Ovary (tissue), 9 donors: ENCODE measurements around the gene MDFI. TPM values are rescaled to one million over a fixed set of nuclear protein-coding genes. Genes with fewer than 3 reads are reported as not detected.

Experiments
- DNase-seq, 5 donors: peaks; one replicate each; pipeline ENCODE4 v3.0.0-alpha.2; 2019 to 2020
- H3K27ac ChIP-seq, 2 donors: fragments of 200-600 bp; one replicate each; pipeline versions ENCODE4 v1.5.1 to v1.8.0; 2019 to 2022
- H3K27me3 ChIP-seq: fragments of 200-600 bp; one replicate; pipeline ENCODE4 v1.8.0; 2022
- H3K36me3 ChIP-seq: fragments of 200-600 bp; sonication (generic); one replicate; pipeline ENCODE4 v1.5.1; 2019
- H3K4me1 ChIP-seq: one replicate; pipeline ENCODE4 v1.8.1; 2013; ENCODE audit warnings: mild to moderate bottlenecking, moderate library complexity; ENCODE audit not compliant: insufficient read depth
- H3K4me3 ChIP-seq: fragments of 200-600 bp; sonication (generic); one replicate; pipeline ENCODE4 v1.5.1; 2017
- H3K9me3 ChIP-seq, 2 donors: fragments of 200-600 bp in 1 of 2; sonication (generic) in 1 of 2; one replicate each; pipeline versions ENCODE4 v1.5.1 to v1.8.1; 2013 to 2019; ENCODE audit warnings: mild to moderate bottlenecking in 1 of 2, moderate library complexity in 1 of 2
- EP300 ChIP-seq: sonication (generic); formaldehyde crosslinking; IDR thresholded peaks from one replicate; pipeline ENCODE4 v1.6.1; 2017; ENCODE audit warnings: antibody characterized with exemption
- POLR2A ChIP-seq: fragments of 450-650 bp; IDR thresholded peaks from one replicate; pipeline ENCODE4 v1.6.1; 2017; ENCODE audit warnings: antibody characterized with exemption, mild to moderate bottlenecking, moderate library complexity
- WGBS, 3 donors: extraction: QIAGEN DNeasy Blood & Tissue Kit in 1 of 3; methylation state at CpG; one replicate each; pipeline versions ENCODE4 v1.1.5 to v1.1.7; 2013 to 2017; 5-methylcytosine and 5-hydroxymethylcytosine counted together
- intact Hi-C, 4 donors: fragments of 100-400 bp; cut with DNase I; formaldehyde crosslinking; loops; one replicate each; pipeline versions ENCODE4 v1.11.0 to v1.15.1; 2022 to 2023
- polyA plus RNA-seq, 2 donors: library from polyadenylated mRNA; stranded (reverse); fragments of 200-250 nt in 1 of 2; fragments of 350-450 nt in 1 of 2; fragmentation: Illumina TruSeq in 1 of 2; extraction: RNeasy Lipid Tissue Mini Kit (QIAGEN cat#74804) in 1 of 2; gene quantifications; one replicate each; pipeline ENCODE4 v1.2.3, GENCODE V29; 2013 to 2014
- total RNA-seq, 7 donors: library from RNA; depleted of rRNA in 2 of 7; stranded (reverse); fragments of >200 nt in 2 of 7; fragmentation: NEBNext Ultra II Directional in 3 of 7; extraction: Animal tissue kit (Norgen Biotek cat#: 25700) in 3 of 7; gene quantifications; one replicate each; pipeline versions ENCODE4 v1.1.0 to v1.2.4, GENCODE V29; 2016 to 2023
- TF ChIP-seq, protein P1 (sequence below), 3 donors: fragments of 450-650 bp in 2 of 3; fragments of 200-600 bp in 1 of 3; IDR thresholded peaks; one replicate each; pipeline versions ENCODE4 v1.5.1 to v1.8.0; 2016 to 2022; ENCODE audit warnings: antibody characterized with exemption in 3 of 3, mild to moderate bottlenecking in 1 of 3
- donor health status: DM: no; HTN: no; CAD: no; lungs with moderate emphysema.
- donor health status: DM: no; HTN: no; CAD: no.
- donor health status: Bipolar disorder and iron deficiency.
- donor health status: DM: yes; HTN: yes; CAD: no.
- donor health status: DM: no; HTN: no; CAD: no.
- donor health status: DM: yes; HTN: yes; CAD: no.

Gene MDFI
- total and polyA plus RNA-seq, 9 donors: 3.8 to 24.4 (median 20.4) TPM

- Histone ChIP-seq H3K27ac (no peak overlapping the region), H3K9me3 (no peaks in the 10 kb centered on the region), H3K36me3 (no peaks in the 10 kb centered on the region), H3K27me3 (no peaks in the 10 kb centered on the region), H3K4me1 (no peaks in the 10 kb centered on the region), H3K4me3 (no peak overlapping the region)
- TF ChIP-seq, protein P1, sequence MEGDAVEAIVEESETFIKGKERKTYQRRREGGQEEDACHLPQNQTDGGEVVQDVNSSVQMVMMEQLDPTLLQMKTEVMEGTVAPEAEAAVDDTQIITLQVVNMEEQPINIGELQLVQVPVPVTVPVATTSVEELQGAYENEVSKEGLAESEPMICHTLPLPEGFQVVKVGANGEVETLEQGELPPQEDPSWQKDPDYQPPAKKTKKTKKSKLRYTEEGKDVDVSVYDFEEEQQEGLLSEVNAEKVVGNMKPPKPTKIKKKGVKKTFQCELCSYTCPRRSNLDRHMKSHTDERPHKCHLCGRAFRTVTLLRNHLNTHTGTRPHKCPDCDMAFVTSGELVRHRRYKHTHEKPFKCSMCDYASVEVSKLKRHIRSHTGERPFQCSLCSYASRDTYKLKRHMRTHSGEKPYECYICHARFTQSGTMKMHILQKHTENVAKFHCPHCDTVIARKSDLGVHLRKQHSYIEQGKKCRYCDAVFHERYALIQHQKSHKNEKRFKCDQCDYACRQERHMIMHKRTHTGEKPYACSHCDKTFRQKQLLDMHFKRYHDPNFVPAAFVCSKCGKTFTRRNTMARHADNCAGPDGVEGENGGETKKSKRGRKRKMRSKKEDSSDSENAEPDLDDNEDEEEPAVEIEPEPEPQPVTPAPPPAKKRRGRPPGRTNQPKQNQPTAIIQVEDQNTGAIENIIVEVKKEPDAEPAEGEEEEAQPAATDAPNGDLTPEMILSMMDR (IDR thresholded peaks at IDR 0.05): no peak
- TF ChIP-seq POLR2A (no peak), EP300 (no peak)
- intact Hi-C loops: no loop called here
- no peak for DNase-seq
- WGBS, 3 donors: 79 to 91% (median 87%) methylated on average over 9 of the region's 9 CpGs
These were observed 30.5 kb upstream of the MDFI start for GRCh38 chr6:41607736-41608135.

- no peaks in the 10 kb centered on the region for H3K9me3 ChIP-seq
- WGBS, 3 donors: 85 to 89% (median 86%) methylated on average over 11 of the region's 11 CpGs
- no peaks in the 10 kb centered on the region for H3K4me1 ChIP-seq
- no peak overlapping the region for H3K27ac ChIP-seq
- H3K36me3 ChIP-seq: no peaks in the 10 kb centered on the region
- DNase-seq: no peak
- H3K4me3 ChIP-seq: no peak overlapping the region
- TF ChIP-seq POLR2A (no peak), EP300 (no peak)
- TF ChIP-seq, protein P1 (IDR thresholded peaks at IDR 0.05): no peak
- intact Hi-C loops: no loop called here
- no peaks in the 10 kb centered on the region for H3K27me3 ChIP-seq
These were observed 29.7 kb upstream of the MDFI start for GRCh38 chr6:41608443-41609151.

DNA sequence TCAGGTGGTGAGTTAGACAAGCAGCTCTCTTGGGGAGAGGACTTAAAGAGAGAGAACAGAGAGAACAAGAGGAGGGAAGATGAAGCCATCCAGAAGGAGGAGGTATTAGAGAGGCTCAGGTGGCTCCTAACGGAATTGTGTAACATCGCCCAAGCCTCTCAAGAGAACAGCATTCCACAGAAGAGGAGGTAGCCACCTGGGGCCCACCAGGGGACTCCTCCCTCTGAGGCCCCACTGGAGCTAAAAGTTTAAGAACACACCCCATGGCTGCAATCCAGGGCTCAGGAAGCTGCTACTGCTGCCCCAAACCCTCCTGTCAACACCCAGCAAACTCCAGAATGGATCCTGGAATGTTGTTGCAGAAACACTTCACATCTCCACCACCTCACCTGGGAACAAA is 23.6 kb upstream of the MDFI start:
- WGBS, 3 donors: 89 to 94% (median 91%) methylated on average over 2 of the region's 2 CpGs
- intact Hi-C loops: no loop called here
- Histone ChIP-seq H3K27me3 (no peaks in the 10 kb centered on the region), H3K9me3 (no peaks in the 10 kb centered on the region), H3K4me1 (no peaks in the 10 kb centered on the region), H3K4me3 (no peak overlapping the region), H3K36me3 (no peaks in the 10 kb centered on the region), H3K27ac (no peak overlapping the region)
- DNase-seq: no peak
- no peak for TF ChIP-seq EP300
- TF ChIP-seq, protein P1 (IDR thresholded peaks at IDR 0.05): no peak
- no peak for TF ChIP-seq POLR2A

GRCh38 chr6:41615311-41615710 is 23.0 kb upstream of the MDFI start:
- Histone ChIP-seq H3K36me3 (no peaks in the 10 kb centered on the region), H3K4me3 (no peak overlapping the region), H3K27me3 (no peaks in the 10 kb centered on the region), H3K27ac (no peak overlapping the region), H3K4me1 (no peaks in the 10 kb centered on the region), H3K9me3 (no peaks in the 10 kb centered on the region)
- WGBS, 3 donors: 70 to 75% (median 73%) methylated on average over 7 of the region's 7 CpGs
- TF ChIP-seq, protein P1 (IDR thresholded peaks at IDR 0.05): no peak
- TF ChIP-seq EP300 (no peak), POLR2A (no peak)
- DNase-seq: no peak
- intact Hi-C loops: no loop called here
